HepG2 (cell line): Measurements from ENCODE around the gene DUSP22.

Experiments used
- ETV6 ChIP-seq: sonication (generic); formaldehyde crosslinking; conservative IDR thresholded peaks from 2 replicates; pipeline ENCODE4 v1.4.0; 2020; ENCODE audit warnings: missing genetic modification reagents
- FOXP1 ChIP-seq, 2 experiments: fragments of 450-650 bp in 1 of 2; IDR thresholded peaks; 2 replicates each; pipeline ENCODE4 v1.6.1; 2017 to 2018; ENCODE audit warnings: antibody characterized with exemption in 1 of 2
- HCFC1 ChIP-seq: fragments of 150-350 bp; IDR thresholded peaks from 2 replicates; pipeline ENCODE4 v1.6.1; 2014; ENCODE audit warnings: low read depth, low read length
- JUNB ChIP-seq: sonication (generic); formaldehyde crosslinking; IDR thresholded peaks from 2 replicates; pipeline ENCODE4 v1.8.0; 2022; ENCODE audit warnings: missing genetic modification reagents, mild to moderate bottlenecking, borderline replicate concordance
- MAFG ChIP-seq: sonication (generic); formaldehyde crosslinking; IDR thresholded peaks from 2 replicates; pipeline ENCODE4 v1.5.1; 2020; ENCODE audit warnings: mild to moderate bottlenecking, missing genetic modification reagents
- POLR2A ChIP-seq, 2 experiments: IDR thresholded peaks; 2 replicates each; pipeline ENCODE4 v1.6.1; 2011; ENCODE audit warnings: low read depth in 2 of 2, low read length in 2 of 2, mild to moderate bottlenecking in 1 of 2, moderate library complexity in 1 of 2; ENCODE audit not compliant: insufficient read depth in 1 of 2
- REST ChIP-seq, 2 experiments: IDR thresholded peaks; 2 replicates each; pipeline ENCODE4 v1.6.1; 2011 to 2012; ENCODE audit warnings: low read length in 2 of 2, borderline replicate concordance in 1 of 2, low read depth in 1 of 2, mild to moderate bottlenecking in 1 of 2, moderate library complexity in 1 of 2
- TRAFD1 ChIP-seq: sonication (generic); formaldehyde crosslinking; IDR thresholded peaks from 2 replicates; pipeline ENCODE4 v1.5.1; 2020; ENCODE audit warnings: missing genetic modification reagents, mild to moderate bottlenecking, borderline replicate concordance
- TRIM24 ChIP-seq: sonication (generic); formaldehyde crosslinking; IDR thresholded peaks from 2 replicates; pipeline ENCODE4 v1.8.0; 2022; ENCODE audit warnings: mild to moderate bottlenecking, missing genetic modification reagents
- YY1 ChIP-seq: IDR thresholded peaks from 2 replicates; pipeline ENCODE4 v1.6.1; 2011; ENCODE audit warnings: low read length, low read depth, moderate library complexity, mild to moderate bottlenecking; ENCODE audit not compliant: insufficient read depth, insufficient replicate concordance
- ZIK1 ChIP-seq: sonication (generic); formaldehyde crosslinking; IDR thresholded peaks from 2 replicates; pipeline ENCODE4 v1.5.0; 2020; ENCODE audit warnings: mild to moderate bottlenecking, low read depth, missing genetic modification reagents, borderline replicate concordance
- ZNF274 ChIP-seq: sonication (generic); formaldehyde crosslinking; IDR thresholded peaks from 2 replicates; pipeline ENCODE4 v1.5.1; 2020; ENCODE audit warnings: mild to moderate bottlenecking, missing genetic modification reagents
- ZSCAN20 ChIP-seq: sonication (generic); formaldehyde crosslinking; IDR thresholded peaks from 2 replicates; pipeline ENCODE4 v1.4.0; 2020; ENCODE audit warnings: missing genetic modification reagents, mild to moderate bottlenecking, borderline replicate concordance
- TF ChIP-seq, protein P1 (sequence below): sonication (generic); formaldehyde crosslinking; IDR thresholded peaks from 2 replicates; pipeline ENCODE4 v1.5.0; 2020; ENCODE audit warnings: mild to moderate bottlenecking, missing genetic modification reagents, moderate library complexity

- no peak for TF ChIP-seq YY1
- TF ChIP-seq FOXP1 (IDR thresholded peaks at IDR 0.05): no peak
- TF ChIP-seq FOXP1 (CRISPR knock-in tag; IDR thresholded peaks at IDR 0.05): no peak
- no peak for TF ChIP-seq POLR2A (IDR thresholded peaks at IDR 0.05; ENCODE audit: insufficient read depth in 1 of 2, low read depth in 2 of 2, low read length in 2 of 2)
- TF ChIP-seq ZIK1: no peak
- no peak for TF ChIP-seq REST (IDR thresholded peaks at IDR 0.05; ENCODE audit: borderline replicate concordance in 1 of 2, low read depth in 1 of 2, low read length in 2 of 2)
- TF ChIP-seq TRAFD1 (CRISPR knock-in tag): no peak
- TF ChIP-seq, protein P1, sequence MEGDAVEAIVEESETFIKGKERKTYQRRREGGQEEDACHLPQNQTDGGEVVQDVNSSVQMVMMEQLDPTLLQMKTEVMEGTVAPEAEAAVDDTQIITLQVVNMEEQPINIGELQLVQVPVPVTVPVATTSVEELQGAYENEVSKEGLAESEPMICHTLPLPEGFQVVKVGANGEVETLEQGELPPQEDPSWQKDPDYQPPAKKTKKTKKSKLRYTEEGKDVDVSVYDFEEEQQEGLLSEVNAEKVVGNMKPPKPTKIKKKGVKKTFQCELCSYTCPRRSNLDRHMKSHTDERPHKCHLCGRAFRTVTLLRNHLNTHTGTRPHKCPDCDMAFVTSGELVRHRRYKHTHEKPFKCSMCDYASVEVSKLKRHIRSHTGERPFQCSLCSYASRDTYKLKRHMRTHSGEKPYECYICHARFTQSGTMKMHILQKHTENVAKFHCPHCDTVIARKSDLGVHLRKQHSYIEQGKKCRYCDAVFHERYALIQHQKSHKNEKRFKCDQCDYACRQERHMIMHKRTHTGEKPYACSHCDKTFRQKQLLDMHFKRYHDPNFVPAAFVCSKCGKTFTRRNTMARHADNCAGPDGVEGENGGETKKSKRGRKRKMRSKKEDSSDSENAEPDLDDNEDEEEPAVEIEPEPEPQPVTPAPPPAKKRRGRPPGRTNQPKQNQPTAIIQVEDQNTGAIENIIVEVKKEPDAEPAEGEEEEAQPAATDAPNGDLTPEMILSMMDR (CRISPR knock-in tag): no peak
- TF ChIP-seq TRIM24 (CRISPR knock-in tag): no peak
- no peak for TF ChIP-seq MAFG (CRISPR knock-in tag)
- TF ChIP-seq ZSCAN20 (CRISPR knock-in tag): no peak
- TF ChIP-seq ZNF274 (CRISPR knock-in tag): no peak
- TF ChIP-seq ETV6: no peak
- no peak for TF ChIP-seq JUNB (CRISPR knock-in tag)
- TF ChIP-seq HCFC1: no peak
Measured at GRCh38 chr6:367891-368630, 75.8 kb downstream of the DUSP22 start.
